ENCODE measurements around the gene SOS1.

Gene SOS1

GRCh38 chr2:39153312-39153711 lies 32.5 kb upstream of the SOS1 start:
- Histone ChIP-seq H3K79me2 (ENCODE audit: low read length) (no peaks in the 10 kb centered on the region), H3K4me1 (ENCODE audit: low read length) (peaks cover 5% of the 10 kb centered on the region; the same call in 1 of the 2 replicates), H4K20me1 (ENCODE audit: insufficient read depth, low read length) (no peaks in the 10 kb centered on the region), H3K4me2 (ENCODE audit: low read length) (no peak overlapping the region), H3K4me3 (ENCODE audit: low read length) (no peak overlapping the region), H3K27me3 (ENCODE audit: low read depth, low read length) (no peaks in the 10 kb centered on the region), H2AFZ (ENCODE audit: low read depth, low read length) (no peak overlapping the region), H3K36me3 (replicated peaks; ENCODE audit: low read depth, low read length) (no peaks in the 10 kb centered on the region), H3K9me3 (ENCODE audit: insufficient read depth, low read length) (no peaks in the 10 kb centered on the region), H3K27ac (ENCODE audit: low read length) (no peak overlapping the region), H3K9ac (ENCODE audit: low read length) (no peak overlapping the region)
- no peak for TF ChIP-seq EZH2phosphoT487 (IDR thresholded peaks at IDR 0.05; ENCODE audit: low read depth)
- no peak for TF ChIP-seq CTCF (IDR thresholded peaks at IDR 0.05; ENCODE audit: low read depth, low read length)

- Histone ChIP-seq H3K9ac (ENCODE audit: low read length) (no peak overlapping the region), H3K4me2 (ENCODE audit: low read length) (no peak overlapping the region)
Measured at GRCh38 chr2:39152504-39152903, 31.7 kb upstream of the SOS1 start.

GRCh38 chr2:39150890-39151497 lies 30.1 kb upstream of the SOS1 start:
- Histone ChIP-seq H2AFZ (ENCODE audit: low read depth, low read length) (no peak overlapping the region), H3K4me1 (ENCODE audit: low read length) (peaks cover 5% of the 10 kb centered on the region; the same call in 1 of the 2 replicates), H3K36me3 (replicated peaks; ENCODE audit: low read depth, low read length) (no peaks in the 10 kb centered on the region), H3K79me2 (ENCODE audit: low read length) (no peaks in the 10 kb centered on the region), H4K20me1 (ENCODE audit: insufficient read depth, low read length) (no peaks in the 10 kb centered on the region), H3K27me3 (ENCODE audit: low read depth, low read length) (no peaks in the 10 kb centered on the region), H3K4me2 (ENCODE audit: low read length) (no peak overlapping the region), H3K9ac (ENCODE audit: low read length) (no peak overlapping the region), H3K9me3 (ENCODE audit: insufficient read depth, low read length) (no peaks in the 10 kb centered on the region), H3K4me3 (ENCODE audit: low read length) (no peak overlapping the region), H3K27ac (ENCODE audit: low read length) (no peak overlapping the region)
- TF ChIP-seq CTCF (IDR thresholded peaks at IDR 0.05; ENCODE audit: low read depth, low read length), result no peak
- TF ChIP-seq EZH2phosphoT487 (IDR thresholded peaks at IDR 0.05; ENCODE audit: low read depth), result no peak

More at GRCh38 chr2:39152504-39152903, 31.7 kb upstream of the SOS1 start:
- H3K9me3 ChIP-seq (ENCODE audit: insufficient read depth, low read length), result no peaks in the 10 kb centered on the region
- no peak overlapping the region for H2AFZ ChIP-seq (ENCODE audit: low read depth, low read length)
- TF ChIP-seq CTCF (IDR thresholded peaks at IDR 0.05; ENCODE audit: low read depth, low read length) (no peak), EZH2phosphoT487 (IDR thresholded peaks at IDR 0.05; ENCODE audit: low read depth) (no peak)
- H3K4me3 ChIP-seq (ENCODE audit: low read length), result no peak overlapping the region
- no peaks in the 10 kb centered on the region for H3K27me3 ChIP-seq (ENCODE audit: low read depth, low read length)
- no peaks in the 10 kb centered on the region for H3K36me3 ChIP-seq (replicated peaks; ENCODE audit: low read depth, low read length)
- H3K4me1 ChIP-seq (ENCODE audit: low read length), result peaks cover 5% of the 10 kb centered on the region; the same call in 1 of the 2 replicates
- H3K27ac ChIP-seq (ENCODE audit: low read length), result no peak overlapping the region
- H3K79me2 ChIP-seq (ENCODE audit: low read length), result no peaks in the 10 kb centered on the region
- H4K20me1 ChIP-seq (ENCODE audit: insufficient read depth, low read length), result no peaks in the 10 kb centered on the region

GRCh38 chr2:39150102-39150562 lies 29.3 kb upstream of the SOS1 start:
- H2AFZ ChIP-seq (ENCODE audit: low read depth, low read length), result peak overlapping the region; percentile 58; the same call in 1 of the 2 replicates
- H3K4me1 ChIP-seq (ENCODE audit: low read length), result peaks cover 5% of the 10 kb centered on the region; the same call in 1 of the 2 replicates
- TF ChIP-seq EZH2phosphoT487 (IDR thresholded peaks at IDR 0.05; ENCODE audit: low read depth) (no peak), CTCF (IDR thresholded peaks at IDR 0.05; ENCODE audit: low read depth, low read length) (no peak)
- H3K9ac ChIP-seq (ENCODE audit: low read length), result no peak overlapping the region
- H3K9me3 ChIP-seq (ENCODE audit: insufficient read depth, low read length), result no peaks in the 10 kb centered on the region
- H3K36me3 ChIP-seq (replicated peaks; ENCODE audit: low read depth, low read length), result no peaks in the 10 kb centered on the region
- no peaks in the 10 kb centered on the region for H3K27me3 ChIP-seq (ENCODE audit: low read depth, low read length)
- H3K27ac ChIP-seq (ENCODE audit: low read length), result no peak overlapping the region
- no peak overlapping the region for H3K4me3 ChIP-seq (ENCODE audit: low read length)
- H4K20me1 ChIP-seq (ENCODE audit: insufficient read depth, low read length), result no peaks in the 10 kb centered on the region
- H3K79me2 ChIP-seq (ENCODE audit: low read length), result no peaks in the 10 kb centered on the region
- H3K4me2 ChIP-seq (ENCODE audit: low read length), result no peak overlapping the region

All from OCI-LY3 (cell line).